HUES6 (cell line): ENCODE results near the gene CORO1C.

Experiments used
- H3K27ac ChIP-seq: 2 replicates; pipeline ENCODE4 v1.7.0; 2013; ENCODE audit warnings: low read depth, mild to moderate bottlenecking, low read length, inconsistent platforms
- H3K27me3 ChIP-seq: 2 replicates; pipeline ENCODE4 v1.6.1; 2013; ENCODE audit warnings: low read length; ENCODE audit not compliant: control insufficient read depth, insufficient read depth
- H3K36me3 ChIP-seq: 2 replicates; pipeline ENCODE4 v1.6.1; 2013; ENCODE audit warnings: low read length; ENCODE audit not compliant: control insufficient read depth, insufficient read depth
- H3K4me1 ChIP-seq: 2 replicates; pipeline ENCODE4 v1.6.1; 2013; ENCODE audit warnings: low read length; ENCODE audit not compliant: control insufficient read depth, insufficient read depth
- H3K4me3 ChIP-seq: 2 replicates; pipeline ENCODE4 v1.5.1; 2013; ENCODE audit warnings: low read depth, low read length
- H3K9ac ChIP-seq: one replicate; pipeline ENCODE4 v1.6.1; 2013; ENCODE audit warnings: mild to moderate bottlenecking, low read length
- H3K9me3 ChIP-seq: 2 replicates; pipeline ENCODE4 v1.6.1; 2013; ENCODE audit warnings: low read depth, low read length; ENCODE audit not compliant: control insufficient read depth, insufficient read depth

The CORO1C gene

GRCh38 chr12:108615918-108616317 lies 115.4 kb downstream of the CORO1C start:
- H3K4me1 ChIP-seq = peaks cover 20% of the 10 kb centered on the region; the same call in 1 of the 2 replicates
- no peak overlapping the region for H3K9ac ChIP-seq

GRCh38 chr12:108614639-108615038 lies 116.7 kb downstream of the CORO1C start:
- Histone ChIP-seq H3K9ac (no peak overlapping the region), H3K9me3 (peaks cover 6% of the 10 kb centered on the region; the same call in 1 of the 2 replicates), H3K36me3 (no peaks in the 10 kb centered on the region), H3K4me3 (no peak overlapping the region), H3K27ac (no peak overlapping the region), H3K27me3 (no peaks in the 10 kb centered on the region), H3K4me1 (peaks cover 20% of the 10 kb centered on the region; the same call in 1 of the 2 replicates)

More at GRCh38 chr12:108615918-108616317, 115.4 kb downstream of the CORO1C start:
- Histone ChIP-seq H3K36me3 (no peaks in the 10 kb centered on the region), H3K27ac (no peak overlapping the region), H3K27me3 (no peaks in the 10 kb centered on the region), H3K4me3 (no peak overlapping the region), H3K9me3 (peaks cover 6% of the 10 kb centered on the region; the same call in 1 of the 2 replicates)

- Histone ChIP-seq H3K4me3 (no peak overlapping the region), H3K27ac (no peak overlapping the region), H3K27me3 (no peaks in the 10 kb centered on the region), H3K4me1 (peaks cover 20% of the 10 kb centered on the region; the same call in 1 of the 2 replicates), H3K36me3 (no peaks in the 10 kb centered on the region), H3K9ac (no peak overlapping the region), H3K9me3 (peaks cover 6% of the 10 kb centered on the region; the same call in 1 of the 2 replicates)
These were observed 117.3 kb downstream of the CORO1C start for GRCh38 chr12:108614041-108614440.

- peaks cover 6% of the 10 kb centered on the region; the same call in 1 of the 2 replicates for H3K9me3 ChIP-seq
- H3K36me3 ChIP-seq = no peaks in the 10 kb centered on the region
- no peak overlapping the region for H3K9ac ChIP-seq
- H3K27ac ChIP-seq = no peak overlapping the region
- no peaks in the 10 kb centered on the region for H3K27me3 ChIP-seq
- peaks cover 17% of the 10 kb centered on the region; the same call in 1 of the 2 replicates for H3K4me1 ChIP-seq
- no peak overlapping the region for H3K4me3 ChIP-seq
These were observed 117.8 kb downstream of the CORO1C start for GRCh38 chr12:108613548-108613947.

GRCh38 chr12:108612788-108613282 lies 118.5 kb downstream of the CORO1C start:
- H3K36me3 ChIP-seq = no peaks in the 10 kb centered on the region
- no peak overlapping the region for H3K4me3 ChIP-seq
- peaks cover 13% of the 10 kb centered on the region; the same call in 1 of the 2 replicates for H3K4me1 ChIP-seq

GRCh38 chr12:108611884-108612415 lies 119.4 kb downstream of the CORO1C start:
- H3K27ac ChIP-seq = no peak overlapping the region

More at GRCh38 chr12:108612788-108613282, 118.5 kb downstream of the CORO1C start:
- H3K27ac ChIP-seq = no peak overlapping the region
- peaks cover 6% of the 10 kb centered on the region; the same call in 1 of the 2 replicates for H3K9me3 ChIP-seq
- H3K27me3 ChIP-seq = no peaks in the 10 kb centered on the region
- H3K9ac ChIP-seq = no peak overlapping the region

GRCh38 chr12:108610856-108611605 lies 120.3 kb downstream of the CORO1C start:
- peaks cover 5% of the 10 kb centered on the region; the same call in 1 of the 2 replicates for H3K9me3 ChIP-seq
- no peak overlapping the region for H3K27ac ChIP-seq
- H3K9ac ChIP-seq = no peak overlapping the region
- H3K36me3 ChIP-seq = no peaks in the 10 kb centered on the region
- no peaks in the 10 kb centered on the region for H3K27me3 ChIP-seq
- H3K4me3 ChIP-seq = no peak overlapping the region
- peaks cover 10% of the 10 kb centered on the region; the same call in 1 of the 2 replicates for H3K4me1 ChIP-seq

More at GRCh38 chr12:108611884-108612415, 119.4 kb downstream of the CORO1C start:
- Histone ChIP-seq H3K27me3 (no peaks in the 10 kb centered on the region), H3K9me3 (peaks cover 6% of the 10 kb centered on the region; the same call in 1 of the 2 replicates), H3K4me1 (peaks cover 11% of the 10 kb centered on the region; the same call in 1 of the 2 replicates), H3K4me3 (no peak overlapping the region), H3K36me3 (no peaks in the 10 kb centered on the region), H3K9ac (no peak overlapping the region)

- Histone ChIP-seq H3K9ac (no peak overlapping the region), H3K36me3 (no peaks in the 10 kb centered on the region), H3K27me3 (no peaks in the 10 kb centered on the region), H3K4me1 (peaks cover 10% of the 10 kb centered on the region; the same call in 1 of the 2 replicates), H3K9me3 (no peaks in the 10 kb centered on the region), H3K4me3 (no peak overlapping the region), H3K27ac (no peak overlapping the region)
These were observed 120.9 kb downstream of the CORO1C start for GRCh38 chr12:108610336-108610815.

GRCh38 chr12:108609537-108610335 lies 121.6 kb downstream of the CORO1C start:
- Histone ChIP-seq H3K36me3 (no peaks in the 10 kb centered on the region), H3K27ac (no peak overlapping the region), H3K27me3 (no peaks in the 10 kb centered on the region), H3K4me3 (no peak overlapping the region), H3K9me3 (no peaks in the 10 kb centered on the region), H3K4me1 (peaks cover 10% of the 10 kb centered on the region; the same call in 1 of the 2 replicates), H3K9ac (no peak overlapping the region)

GRCh38 chr12:108608616-108609015 lies 122.7 kb downstream of the CORO1C start:
- Histone ChIP-seq H3K27me3 (no peaks in the 10 kb centered on the region), H3K4me1 (peaks cover 13% of the 10 kb centered on the region; the same call in 1 of the 2 replicates), H3K4me3 (no peak overlapping the region), H3K9me3 (no peaks in the 10 kb centered on the region), H3K36me3 (no peaks in the 10 kb centered on the region), H3K27ac (no peak overlapping the region), H3K9ac (no peak overlapping the region)
